ENCODE measurements around the gene LGI2.
"Not testable (repeated sequence)": the region's sequence is repeated elsewhere in the genome, so short reads cannot be mapped to it uniquely, and the experiment has no call there.

The LGI2 gene

DNA sequence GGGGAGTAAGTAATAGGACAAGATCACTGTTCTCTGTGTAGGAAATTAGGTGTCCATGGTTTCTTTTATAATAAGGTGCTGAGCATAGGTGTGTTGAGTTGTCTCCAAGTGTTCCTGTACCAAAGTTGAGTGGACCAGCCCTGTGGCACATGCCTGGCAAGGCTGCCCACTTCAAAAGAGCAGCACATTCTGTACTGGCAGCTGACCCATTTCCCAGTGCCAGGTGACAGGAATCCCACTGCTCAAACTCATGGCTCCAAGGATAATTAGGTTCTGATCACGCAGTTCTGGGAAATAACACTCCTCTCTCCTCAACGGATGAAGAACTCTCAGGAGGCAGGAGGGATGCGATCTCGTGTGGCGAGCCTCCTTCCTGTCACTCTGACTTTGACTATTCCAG, 12.8 kb upstream of the LGI2 start:
- DNase-seq (ENCODE audit: low read depth) = no peak

GRCh38 chr4:25033526-25033925, 2.8 kb upstream of the LGI2 start:
- no peak for DNase-seq (ENCODE audit: low read depth)

GRCh38 chr4:25032126-25032525, 1.4 kb upstream of the LGI2 start:
- no peak for DNase-seq (ENCODE audit: low read depth)

DNA sequence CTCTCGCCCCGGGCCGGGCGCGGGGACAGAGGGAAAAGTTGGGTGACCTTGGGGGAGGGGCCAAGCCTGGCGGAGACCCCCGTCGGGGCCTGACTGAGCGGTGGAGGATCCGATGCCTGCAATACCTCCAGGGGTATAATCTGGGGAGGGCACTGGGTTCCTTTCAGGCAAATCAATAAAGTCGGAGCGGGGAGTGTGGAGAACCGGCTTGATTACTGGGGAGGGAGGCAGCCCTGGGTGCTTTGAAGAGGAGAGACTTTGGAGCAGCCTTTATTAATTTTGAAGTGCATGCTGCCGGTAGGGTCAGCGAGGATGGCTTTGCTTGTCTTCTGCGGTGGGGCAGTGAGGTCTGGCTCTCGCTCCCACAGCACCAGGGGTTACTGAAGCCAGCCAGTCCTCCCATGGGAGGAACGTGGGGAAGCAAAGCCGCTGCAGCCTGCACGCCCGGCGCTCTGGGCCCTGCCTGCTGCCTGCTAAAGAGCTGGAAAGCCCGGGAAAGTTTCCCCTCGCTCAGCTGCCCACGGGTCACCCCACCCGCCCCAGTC, 403 bp upstream of the LGI2 start:
- no peak for DNase-seq (ENCODE audit: low read depth)

- DNase-seq (ENCODE audit: low read depth) = no peak
Measured at GRCh38 chr4:25029479-25030276, 1.1 kb downstream of the LGI2 start.

DNA sequence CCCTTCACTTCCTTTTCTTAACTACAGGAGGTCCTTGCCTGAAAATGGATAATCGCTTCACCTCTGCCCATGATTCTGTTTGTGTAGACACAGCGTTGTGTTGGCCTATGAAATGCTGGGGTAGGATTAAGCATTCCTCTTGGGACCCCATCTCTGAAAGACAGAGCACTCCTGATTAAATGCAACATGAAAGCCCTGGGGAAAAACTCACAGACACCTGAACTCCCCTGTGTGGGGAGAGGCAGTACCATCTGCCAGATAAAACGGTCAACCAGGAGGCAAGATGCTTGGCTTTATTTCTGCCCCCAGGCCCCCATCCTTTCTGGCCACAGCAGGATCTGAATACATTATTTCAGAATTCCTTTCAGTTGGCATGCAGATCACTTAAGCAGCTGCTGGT, 1.9 kb downstream of the LGI2 start:
- DNase-seq (ENCODE audit: low read depth) = no peak

- DNase-seq (ENCODE audit: low read depth) = no peak
Measured at GRCh38 chr4:25022766-25023165, 8.0 kb downstream of the LGI2 start.

DNA sequence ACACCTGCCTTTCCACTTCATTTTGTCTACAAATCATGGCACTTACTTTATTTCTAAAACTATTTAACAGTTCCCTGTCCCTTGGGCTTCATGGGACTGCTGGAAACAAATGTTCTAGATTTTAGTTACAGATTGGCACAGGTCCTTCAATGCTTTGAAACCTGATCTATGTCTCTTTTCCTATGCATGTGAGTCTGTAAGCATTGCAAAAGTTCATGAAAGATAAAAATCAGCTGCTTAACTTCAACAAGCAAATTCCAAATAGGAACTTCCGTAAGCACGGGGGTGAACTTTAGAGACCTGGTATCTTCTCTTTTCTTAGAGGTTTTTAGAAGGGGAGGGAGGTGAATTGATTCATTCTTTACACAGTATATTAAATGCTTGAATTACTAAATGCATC, 9.5 kb downstream of the LGI2 start:
- DNase-seq (ENCODE audit: low read depth) = no peak

DNA sequence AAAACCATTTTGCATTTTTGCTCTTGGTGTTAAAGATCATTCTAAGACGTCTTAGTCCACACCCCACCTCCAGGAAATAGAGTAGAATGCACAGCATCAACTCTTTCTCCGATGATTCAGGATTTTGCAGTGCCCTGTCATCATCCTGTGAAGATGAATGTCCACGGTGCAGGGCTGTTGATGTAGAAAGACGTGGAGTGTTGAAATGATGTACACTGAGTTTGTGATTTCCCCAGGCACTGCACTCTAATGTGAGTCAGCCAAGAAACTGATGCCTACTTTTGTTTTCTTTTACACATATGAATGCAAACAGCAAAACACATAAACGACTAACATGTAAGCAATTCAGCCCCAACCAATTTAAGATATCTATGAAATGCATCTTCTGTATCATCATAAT, 10.5 kb downstream of the LGI2 start:
- DNase-seq (ENCODE audit: low read depth) = no peak

DNA sequence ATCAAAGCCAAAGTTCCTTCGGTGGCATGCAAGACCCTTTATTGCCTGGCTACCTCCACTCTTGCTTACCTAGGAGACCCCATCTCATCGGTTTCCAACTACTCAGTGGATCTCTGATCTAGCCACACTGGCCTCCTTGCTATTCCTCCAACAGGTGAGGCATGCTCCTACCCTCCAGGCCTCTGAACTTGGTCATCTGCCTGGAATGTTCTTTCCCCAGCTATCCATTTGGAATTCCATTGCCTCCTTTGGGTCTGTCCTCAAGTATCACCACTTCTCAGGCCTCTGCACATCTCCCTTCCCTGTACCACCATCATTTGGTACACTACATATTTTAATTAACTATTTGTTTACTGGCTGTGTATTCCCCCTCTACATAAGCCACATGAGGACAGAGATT, 11.2 kb downstream of the LGI2 start:
- DNase-seq (ENCODE audit: low read depth) = no peak

GRCh38 chr4:25015012-25015411, 15.7 kb downstream of the LGI2 start:
- no peak for DNase-seq (ENCODE audit: low read depth)

DNA sequence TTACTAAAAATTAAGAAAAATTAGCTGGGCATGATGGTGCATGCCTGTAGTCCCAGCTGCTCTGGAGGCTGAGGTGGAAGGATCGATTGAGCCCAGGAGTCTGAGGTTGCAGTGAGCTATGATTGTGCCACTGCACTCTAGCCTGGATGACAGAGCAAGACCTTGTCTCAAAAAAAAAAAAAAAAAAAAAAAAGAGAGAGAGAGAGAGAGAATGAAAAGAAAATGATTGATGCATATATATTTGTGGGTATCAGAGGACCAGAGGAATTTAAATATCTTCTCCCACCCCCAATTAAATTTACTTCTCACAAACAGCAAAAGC, 16.1 kb downstream of the LGI2 start:
- DNase-seq (ENCODE audit: low read depth) = not testable (repeated sequence)

GRCh38 chr4:25013756-25014661, 16.7 kb downstream of the LGI2 start:
- no peak for DNase-seq (ENCODE audit: low read depth)

DNA sequence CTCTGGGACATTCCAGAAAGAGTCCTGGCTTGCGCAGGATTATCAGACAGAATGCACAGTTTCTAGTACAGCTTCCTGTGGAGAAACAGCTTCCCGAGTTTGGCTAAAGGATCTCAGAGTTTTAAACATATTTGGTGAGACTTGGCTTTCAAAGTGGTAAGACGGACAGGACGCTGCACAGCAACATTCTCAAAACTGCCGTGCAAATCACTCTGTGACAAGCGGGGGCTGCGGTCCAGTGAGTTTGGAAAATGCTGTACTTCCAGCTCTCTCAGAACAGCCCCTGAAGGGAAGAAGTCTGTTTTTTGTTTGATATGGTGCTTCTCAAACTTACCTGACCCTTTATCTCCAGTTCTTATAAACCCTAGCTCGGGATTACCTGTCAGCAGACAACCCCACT, 18.1 kb downstream of the LGI2 start:
- DNase-seq (ENCODE audit: low read depth) = no peak

DNA sequence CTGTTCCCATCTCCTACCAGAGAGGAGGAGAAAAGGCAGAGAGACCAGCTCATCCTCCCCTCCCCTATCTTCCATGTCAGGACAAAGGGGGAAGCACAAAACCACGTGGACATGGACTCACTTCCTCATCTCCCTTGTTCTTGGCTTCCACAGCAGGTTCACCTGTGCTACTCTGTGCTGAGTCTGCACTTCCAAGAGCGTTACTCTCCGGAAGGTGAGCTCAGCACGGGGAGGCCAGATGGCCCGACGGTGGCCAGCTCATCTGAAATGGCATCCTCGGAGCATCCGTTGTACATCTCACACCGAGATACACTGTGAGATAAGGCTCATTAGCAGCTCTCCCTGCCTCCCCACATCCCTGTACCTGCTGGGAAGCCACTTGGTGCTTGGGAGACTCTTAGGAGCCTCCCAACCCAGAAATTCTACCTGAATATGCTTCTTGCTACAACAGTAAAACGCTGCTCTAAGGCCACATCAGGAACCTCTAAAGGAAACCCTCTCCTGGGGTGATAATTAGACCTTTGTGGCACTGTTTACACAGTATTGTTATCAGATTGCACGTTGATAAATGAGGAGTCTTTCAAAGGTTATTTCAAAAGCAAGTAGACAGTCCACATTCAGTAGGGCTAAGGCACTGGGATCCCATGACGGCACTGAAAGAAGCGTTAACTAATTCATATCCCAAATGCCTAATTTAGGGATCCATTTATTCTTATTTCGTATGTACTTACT, 19.4 kb downstream of the LGI2 start:
- DNase-seq (ENCODE audit: low read depth) = no peak

GRCh38 chr4:25007598-25007997, 23.1 kb downstream of the LGI2 start:
- no peak for DNase-seq (ENCODE audit: low read depth)

GRCh38 chr4:25002681-25003080, 28.1 kb downstream of the LGI2 start:
- no peak for DNase-seq (ENCODE audit: low read depth)

- no peak for DNase-seq (ENCODE audit: low read depth)
Measured at GRCh38 chr4:25001509-25001908, 29.2 kb downstream of the LGI2 start.

- DNase-seq (ENCODE audit: low read depth) = no peak
Measured at GRCh38 chr4:25000639-25001038, 30.1 kb downstream of the LGI2 start.

GRCh38 chr4:24999392-25000089, 31.2 kb downstream of the LGI2 start:
- no peak for DNase-seq (ENCODE audit: low read depth)

GRCh38 chr4:24995346-24995919, 35.3 kb downstream of the LGI2 start:
- no peak for DNase-seq (ENCODE audit: low read depth)
